GM19193 (cell line): ENCODE measurements around the gene C4orf51.

ENCODE experiments used
- POLR2A ChIP-seq: IDR thresholded peaks from 4 replicates; pipeline ENCODE4 v1.6.1; 2011; ENCODE audit not compliant: insufficient read depth, insufficient read length; ENCODE audit errors: extremely low read depth

Gene C4orf51

DNA sequence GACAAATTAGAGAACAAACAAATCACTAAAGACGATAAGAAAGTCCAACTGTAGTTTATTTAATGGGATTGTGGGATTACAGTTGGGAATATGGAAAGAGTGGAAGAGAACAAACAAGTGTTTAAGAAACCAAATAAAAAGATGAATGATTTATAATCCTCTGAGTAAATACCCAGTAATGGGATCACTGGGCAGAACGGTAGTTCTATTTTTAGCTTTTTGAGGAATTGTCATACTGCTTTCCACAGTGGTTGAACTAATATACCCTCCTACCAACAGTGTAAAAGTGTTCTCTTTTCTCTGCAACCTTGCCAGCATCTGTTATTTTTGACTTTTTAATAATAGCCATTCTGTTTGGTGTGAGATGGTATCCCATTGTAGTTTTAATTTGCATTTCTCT is 15.0 kb downstream of the C4orf51 start:
- TF ChIP-seq POLR2A, result no peak

DNA sequence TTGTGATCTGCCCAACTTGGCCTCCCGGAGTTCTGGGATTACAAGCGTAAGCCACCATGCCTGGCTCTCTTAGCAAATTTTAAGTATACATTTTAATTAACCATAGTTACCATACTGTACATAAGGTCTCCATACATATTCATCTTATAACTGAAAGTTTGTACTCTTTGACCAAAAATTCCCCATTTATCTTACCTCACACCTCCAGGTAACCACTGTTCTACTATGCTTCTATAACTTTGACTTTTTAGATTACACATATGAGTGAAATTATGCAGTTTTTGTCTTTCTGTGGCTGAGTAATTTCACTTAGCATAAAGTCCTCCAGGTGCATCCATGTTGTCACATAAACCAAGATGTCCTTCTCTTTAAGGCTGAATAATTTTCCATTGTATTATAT is 17.4 kb downstream of the C4orf51 start:
- TF ChIP-seq POLR2A, result no peak

DNA sequence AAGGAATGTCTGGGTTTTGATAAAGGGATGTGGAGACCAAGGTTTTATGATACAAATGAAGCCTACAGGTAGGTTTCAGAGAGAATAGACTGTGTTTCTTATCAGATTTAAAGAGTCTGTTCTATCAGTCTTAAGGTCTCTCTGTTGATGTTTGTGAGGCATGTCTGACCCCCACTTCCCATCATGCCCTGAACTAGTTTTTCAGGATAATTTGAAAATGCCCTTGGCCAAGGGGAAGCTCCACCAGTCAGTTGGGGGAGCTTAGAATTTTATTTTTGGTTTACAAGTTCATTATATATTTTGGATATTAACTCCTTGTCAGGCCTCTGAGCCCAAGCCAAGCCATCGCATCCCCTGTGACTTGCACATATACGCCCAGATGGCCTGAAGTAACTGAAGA is 18.6 kb downstream of the C4orf51 start:
- TF ChIP-seq POLR2A, result no peak

GRCh38 chr4:145703850-145704497 is 24.0 kb downstream of the C4orf51 start:
- no peak for TF ChIP-seq POLR2A

DNA sequence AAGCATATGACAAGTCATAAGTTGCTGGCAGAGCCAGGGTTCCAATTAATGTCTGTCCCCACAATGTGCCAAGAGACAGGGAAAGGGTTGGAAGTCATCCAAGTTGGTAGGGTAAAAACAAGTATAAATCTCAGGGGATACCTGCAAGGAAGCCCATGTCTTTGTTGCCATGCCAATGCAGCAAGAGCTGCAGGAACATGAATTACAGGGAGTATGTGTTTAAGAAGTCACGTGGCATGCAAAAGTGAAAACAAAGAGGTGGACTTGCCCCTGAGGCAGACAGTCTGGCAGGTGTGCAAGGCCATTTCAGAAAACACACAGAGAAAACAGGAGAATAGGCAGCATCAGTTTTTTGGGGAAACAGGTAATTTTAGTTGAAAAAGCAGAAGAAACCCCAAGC is 29.4 kb downstream of the C4orf51 start:
- TF ChIP-seq POLR2A, result no peak

GRCh38 chr4:145709843-145710242 is 29.9 kb downstream of the C4orf51 start:
- TF ChIP-seq POLR2A, result no peak

GRCh38 chr4:145716200-145716599 is 36.3 kb downstream of the C4orf51 start:
- TF ChIP-seq POLR2A, result no peak

- TF ChIP-seq POLR2A, result no peak
These were observed 36.8 kb downstream of the C4orf51 start for GRCh38 chr4:145716661-145717200.

GRCh38 chr4:145719752-145720624 is 40.0 kb downstream of the C4orf51 start:
- no peak for TF ChIP-seq POLR2A

- no peak for TF ChIP-seq POLR2A
These were observed 40.7 kb downstream of the C4orf51 start for GRCh38 chr4:145720656-145721055.

GRCh38 chr4:145722561-145722960 is 42.6 kb downstream of the C4orf51 start:
- TF ChIP-seq POLR2A, result no peak

DNA sequence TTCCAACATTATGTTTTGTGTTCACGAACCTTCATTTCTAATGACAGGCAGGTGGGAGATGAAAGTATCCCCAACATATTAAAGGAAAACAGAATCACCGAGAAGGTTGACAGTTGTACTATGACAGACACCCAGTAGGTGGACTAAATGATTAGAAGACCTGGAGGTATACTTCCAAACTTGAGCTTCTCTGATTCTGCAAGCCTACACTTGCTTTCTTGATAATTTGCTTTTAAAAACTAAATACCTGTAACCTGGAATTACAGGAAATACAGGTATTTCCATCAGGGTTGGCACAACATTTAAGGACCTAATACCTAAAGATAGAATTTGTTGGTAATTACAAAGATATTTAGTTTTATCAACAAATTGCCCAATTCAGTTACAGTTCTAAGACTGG is 43.4 kb downstream of the C4orf51 start:
- TF ChIP-seq POLR2A, result no peak

GRCh38 chr4:145730026-145730425 is 50.1 kb downstream of the C4orf51 start:
- no peak for TF ChIP-seq POLR2A

DNA sequence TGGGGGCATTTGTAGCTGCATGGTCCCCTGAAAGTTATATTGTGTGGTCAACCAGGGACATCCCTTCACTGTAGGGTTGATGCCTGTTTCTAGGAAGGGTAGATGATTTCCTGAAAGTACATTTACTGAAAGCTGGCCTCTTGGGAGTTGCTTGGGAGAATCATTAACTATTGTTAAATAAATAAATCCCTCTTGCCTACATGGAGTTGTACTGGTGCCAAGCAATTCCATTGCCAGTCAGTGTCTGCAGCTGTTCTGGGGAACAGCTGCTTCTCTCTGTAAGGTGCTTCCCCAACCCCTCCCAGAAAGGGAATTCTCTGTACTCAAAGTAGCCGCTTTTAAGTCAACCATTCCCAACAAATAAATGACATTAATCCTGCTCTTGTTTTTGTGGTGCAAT is 51.1 kb downstream of the C4orf51 start:
- no peak for TF ChIP-seq POLR2A

DNA sequence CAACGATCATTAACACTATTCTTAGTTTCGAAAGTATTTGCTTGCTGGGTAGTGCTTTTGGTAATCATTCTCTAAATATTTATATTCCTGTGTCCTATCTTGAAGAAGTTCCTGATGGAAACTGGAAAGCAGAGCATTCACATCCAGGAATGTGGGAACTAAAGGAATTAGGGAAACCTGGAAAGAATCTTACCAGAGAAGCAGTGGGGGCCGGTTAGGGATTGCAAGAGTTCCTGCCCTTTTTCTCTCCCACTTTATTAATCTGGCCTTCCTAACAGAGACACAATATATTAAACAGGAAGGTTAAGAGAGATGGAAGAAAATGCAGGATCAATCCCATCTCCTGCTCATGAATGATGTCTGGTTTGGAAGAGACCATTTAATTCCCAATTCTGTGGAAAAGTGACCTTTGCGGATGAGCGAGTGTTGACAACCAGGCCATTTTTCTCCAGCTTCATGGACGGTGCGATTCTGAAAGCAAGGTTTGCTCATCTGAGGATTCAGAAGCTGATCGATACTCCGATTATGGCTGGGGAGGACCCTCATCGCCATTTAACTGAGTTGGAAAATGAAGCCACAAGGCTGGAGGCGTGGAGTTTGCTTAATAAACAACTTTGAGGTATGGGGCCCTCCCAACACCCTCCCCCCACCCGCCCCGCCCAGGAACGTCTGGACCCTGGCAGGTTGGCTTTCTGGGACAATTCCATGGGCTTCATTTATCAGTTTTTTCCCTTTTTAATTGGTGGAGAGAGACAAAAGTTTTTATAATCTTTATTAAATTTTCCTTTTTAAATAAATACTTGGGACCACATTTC is 52.3 kb downstream of the C4orf51 start:
- no peak for TF ChIP-seq POLR2A

DNA sequence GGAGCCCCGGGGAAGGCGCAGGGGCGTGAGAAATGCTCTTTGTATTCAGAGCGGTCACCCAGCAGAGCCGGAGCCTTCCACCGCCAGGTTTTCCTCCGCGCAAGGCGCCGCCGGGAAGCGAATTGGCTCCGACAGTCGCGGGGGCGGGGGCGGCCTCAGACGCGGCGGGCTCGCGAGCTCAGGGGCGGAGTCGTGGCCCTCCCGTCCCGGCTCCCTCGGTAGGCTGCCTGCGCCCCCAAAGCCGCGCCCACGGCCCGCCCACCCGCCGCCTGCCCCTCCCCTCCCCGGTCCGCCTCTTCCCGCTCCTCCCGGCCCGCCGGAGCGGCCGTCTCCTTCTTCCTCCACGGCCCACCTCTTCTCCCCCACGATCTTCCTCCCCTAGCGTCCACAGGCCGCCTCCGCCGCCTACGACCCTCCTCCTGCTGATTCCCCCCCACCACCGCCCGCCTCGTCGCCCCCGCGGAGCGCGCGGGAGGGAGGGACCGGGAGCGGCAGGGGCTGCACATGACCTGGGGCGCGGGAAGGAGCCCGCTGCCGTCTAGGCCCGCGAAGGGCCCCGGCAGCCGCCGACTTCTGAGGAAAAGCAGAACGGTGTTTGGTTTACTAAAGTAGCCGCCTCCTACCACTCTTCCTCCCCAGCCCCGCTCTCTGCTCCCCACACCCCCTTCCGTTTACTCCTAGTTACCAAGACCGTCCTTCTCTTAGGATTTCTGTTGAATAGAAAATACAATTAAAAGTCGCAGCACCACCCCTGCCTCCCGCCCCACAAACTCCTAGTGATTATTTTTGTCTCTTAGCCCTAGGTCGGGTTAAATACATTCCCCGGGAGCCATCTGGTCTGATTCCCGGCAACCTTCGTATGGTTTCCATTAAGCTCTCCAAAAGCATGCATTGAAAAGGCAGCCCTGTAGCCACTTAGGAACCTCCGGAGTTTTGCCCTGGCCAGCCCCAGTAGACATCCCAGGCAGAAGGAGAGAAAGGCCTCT is 53.2 kb downstream of the C4orf51 start:
- peak; percentile 35 for TF ChIP-seq POLR2A
